Ascending aorta (tissue), 2 donors: Measurements from ENCODE around the gene NPAS3. TPM values are rescaled to one million over a fixed set of nuclear protein-coding genes. Genes with fewer than 3 reads are reported as not detected.
A peak's percentile ranks its signal among the peaks of the same experiment; 100 is the strongest.

Source experiments
- DNase-seq, 2 donors: peaks; one replicate each; pipeline ENCODE4 v3.0.0-alpha.2; 2019; ENCODE audit warnings: low spot score in 2 of 2
- H3K27ac ChIP-seq, 2 donors: fragments of 200-600 bp; sonication (generic); one replicate each; pipeline ENCODE4 v1.5.1; 2016 to 2017; ENCODE audit warnings: mild to moderate bottlenecking in 1 of 2
- H3K27me3 ChIP-seq: fragments of 200-600 bp; sonication (generic); one replicate; pipeline ENCODE4 v1.5.1; 2017
- H3K36me3 ChIP-seq, 2 donors: fragments of 200-600 bp; sonication (generic); one replicate each; pipeline ENCODE4 v1.5.1; 2016
- H3K4me1 ChIP-seq, 2 donors: fragments of 200-600 bp; sonication (generic); one replicate each; pipeline ENCODE4 v1.5.1; 2016 to 2017; ENCODE audit warnings: mild to moderate bottlenecking in 1 of 2
- H3K4me3 ChIP-seq, 2 donors: fragments of 200-600 bp; sonication (generic); one replicate each; pipeline ENCODE4 v1.5.1; 2016 to 2017; ENCODE audit warnings: mild to moderate bottlenecking in 1 of 2
- H3K9me3 ChIP-seq, 2 donors: fragments of 200-600 bp; sonication (generic); one replicate each; pipeline ENCODE4 v1.5.1; 2016
- intact Hi-C: fragments of 100-400 bp; cut with DNase I; formaldehyde crosslinking; loops from one replicate; pipeline ENCODE4 v1.15.1; 2023
- total RNA-seq: library from RNA; depleted of rRNA; stranded (reverse); fragments of >200 nt; gene quantifications from one replicate; pipeline ENCODE4 v1.1.0, GENCODE V29; 2016
- TF ChIP-seq, protein P1 (sequence below), 3 experiments: fragments of 200-600 bp in 2 of 3; fragments of 450-650 bp in 1 of 3; sonication (generic) in 2 of 3; IDR thresholded peaks; one replicate each; pipeline ENCODE4 v1.5.1; 2016 to 2019; ENCODE audit warnings: antibody characterized with exemption in 3 of 3, mild to moderate bottlenecking in 1 of 3, moderate library complexity in 1 of 3

NPAS3 gene
- total RNA-seq, 1 donor from 2014 or later = not detected

DNA sequence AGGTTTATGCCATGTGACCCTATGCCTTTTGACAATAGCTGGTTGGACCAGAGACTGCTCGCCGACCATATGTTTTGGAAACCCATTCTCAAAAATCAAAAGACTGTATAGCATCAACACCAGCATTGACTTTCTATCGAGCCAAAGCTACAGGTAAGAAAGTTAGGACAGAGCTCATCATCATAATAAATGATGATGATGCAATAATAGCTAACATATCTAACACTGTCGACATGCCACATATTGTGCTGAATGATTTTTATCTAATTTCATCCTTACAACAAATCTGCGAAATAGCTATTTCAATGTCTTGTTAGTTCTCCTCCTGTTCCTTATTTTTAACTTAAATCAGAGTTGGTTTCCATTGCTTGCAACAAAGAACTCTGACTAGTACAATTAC is 909.3 kb downstream of the NPAS3 start:
- H3K27ac ChIP-seq = no peak overlapping the region
- no peak overlapping the region for H3K4me3 ChIP-seq
- TF ChIP-seq, protein P1, sequence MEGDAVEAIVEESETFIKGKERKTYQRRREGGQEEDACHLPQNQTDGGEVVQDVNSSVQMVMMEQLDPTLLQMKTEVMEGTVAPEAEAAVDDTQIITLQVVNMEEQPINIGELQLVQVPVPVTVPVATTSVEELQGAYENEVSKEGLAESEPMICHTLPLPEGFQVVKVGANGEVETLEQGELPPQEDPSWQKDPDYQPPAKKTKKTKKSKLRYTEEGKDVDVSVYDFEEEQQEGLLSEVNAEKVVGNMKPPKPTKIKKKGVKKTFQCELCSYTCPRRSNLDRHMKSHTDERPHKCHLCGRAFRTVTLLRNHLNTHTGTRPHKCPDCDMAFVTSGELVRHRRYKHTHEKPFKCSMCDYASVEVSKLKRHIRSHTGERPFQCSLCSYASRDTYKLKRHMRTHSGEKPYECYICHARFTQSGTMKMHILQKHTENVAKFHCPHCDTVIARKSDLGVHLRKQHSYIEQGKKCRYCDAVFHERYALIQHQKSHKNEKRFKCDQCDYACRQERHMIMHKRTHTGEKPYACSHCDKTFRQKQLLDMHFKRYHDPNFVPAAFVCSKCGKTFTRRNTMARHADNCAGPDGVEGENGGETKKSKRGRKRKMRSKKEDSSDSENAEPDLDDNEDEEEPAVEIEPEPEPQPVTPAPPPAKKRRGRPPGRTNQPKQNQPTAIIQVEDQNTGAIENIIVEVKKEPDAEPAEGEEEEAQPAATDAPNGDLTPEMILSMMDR (IDR thresholded peaks at IDR 0.05) = no peak
- intact Hi-C loops = loop anchor here (10.0 kb wide), 1 partner anchor 477 kb away; no protein-coding TSS in a partner anchor
- DNase-seq = no peak
- H3K36me3 ChIP-seq = no peaks in the 10 kb centered on the region
- no peaks in the 10 kb centered on the region for H3K9me3 ChIP-seq
- H3K4me1 ChIP-seq = no peaks in the 10 kb centered on the region
- H3K27me3 ChIP-seq = no peaks in the 10 kb centered on the region

DNA sequence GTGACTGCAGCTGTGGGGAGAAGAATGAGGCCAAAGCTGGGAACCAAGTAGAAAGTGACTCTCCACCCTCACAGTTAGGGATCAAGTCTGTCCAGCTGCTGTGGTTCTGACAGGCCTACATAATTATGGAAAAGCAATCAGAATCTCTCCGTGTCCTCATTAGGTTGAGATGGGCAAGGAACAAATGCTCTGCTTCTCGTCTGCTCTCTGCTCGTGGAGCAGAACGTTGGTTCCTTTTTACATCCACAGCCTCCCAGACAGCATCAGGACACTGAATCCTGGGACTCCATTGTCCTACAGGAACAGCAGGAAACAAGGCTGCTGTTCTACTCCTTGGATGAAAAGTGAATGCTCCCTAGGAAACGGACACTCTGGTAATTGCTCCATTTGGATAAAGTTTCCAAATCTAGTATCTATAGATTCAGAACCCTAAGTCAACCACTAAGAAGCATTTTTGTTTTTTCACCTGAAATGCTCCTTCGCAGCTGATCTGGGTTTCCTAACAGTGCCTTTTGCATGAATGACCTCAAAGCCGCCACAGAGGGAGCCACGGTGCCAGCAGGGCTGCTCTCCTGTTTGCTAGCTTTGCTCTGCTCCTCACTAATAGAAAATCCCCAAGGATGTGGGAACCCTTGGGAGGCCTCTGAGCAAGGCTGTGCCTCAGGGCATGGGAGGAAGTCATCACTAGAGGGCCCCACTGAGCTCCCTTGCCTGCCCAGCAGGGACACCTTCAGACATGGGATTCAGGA is 910.2 kb downstream of the NPAS3 start:
- Histone ChIP-seq H3K27ac (no peak overlapping the region), H3K4me3 (no peak overlapping the region), H3K9me3 (no peaks in the 10 kb centered on the region), H3K36me3 (no peaks in the 10 kb centered on the region), H3K4me1 (no peaks in the 10 kb centered on the region), H3K27me3 (no peaks in the 10 kb centered on the region)
- intact Hi-C loops = loop anchor here (10.0 kb wide), 1 partner anchor 476 kb away; no protein-coding TSS in a partner anchor
- TF ChIP-seq, protein P1 (IDR thresholded peaks at IDR 0.05) = peak; percentile 24 to 65 (median 55)
- peak in 1 of 2 donors; percentile 68 for DNase-seq

- TF ChIP-seq, protein P1 (IDR thresholded peaks at IDR 0.05) = peak in 1 of 3 experiments; percentile 2
- H3K4me3 ChIP-seq = no peak overlapping the region
- intact Hi-C loops = loop anchor here (10.0 kb wide), 1 partner anchor 475 kb away; no protein-coding TSS in a partner anchor
- DNase-seq = no peak
- no peaks in the 10 kb centered on the region for H3K4me1 ChIP-seq
- H3K9me3 ChIP-seq = no peaks in the 10 kb centered on the region
- H3K27ac ChIP-seq = no peak overlapping the region
- H3K27me3 ChIP-seq = no peaks in the 10 kb centered on the region
- no peaks in the 10 kb centered on the region for H3K36me3 ChIP-seq
Observed at GRCh38 chr14:33849455-33849801, 910.7 kb downstream of the NPAS3 start.

DNA sequence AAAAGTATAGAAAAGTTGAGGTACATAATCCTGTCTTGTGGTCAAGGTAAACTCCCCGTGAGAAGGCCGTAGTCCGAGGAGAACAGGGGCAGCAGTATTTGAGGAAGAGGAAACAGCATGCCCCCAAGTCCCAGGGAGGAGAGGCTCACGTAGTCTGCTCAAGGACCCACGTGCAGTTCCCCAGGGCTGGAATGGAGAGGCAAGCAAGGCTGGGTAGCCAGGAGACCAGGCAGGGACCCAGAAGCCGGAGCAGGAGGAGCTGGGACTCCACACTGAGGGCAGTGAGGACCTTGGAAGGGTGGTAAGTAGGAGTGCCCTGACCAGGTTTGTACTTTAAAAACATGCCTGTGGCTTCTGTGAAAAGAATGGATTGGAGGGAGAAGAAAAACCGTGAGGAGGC is 912.1 kb downstream of the NPAS3 start:
- Histone ChIP-seq H3K27me3 (no peaks in the 10 kb centered on the region), H3K4me3 (no peak overlapping the region), H3K9me3 (no peaks in the 10 kb centered on the region), H3K4me1 (no peaks in the 10 kb centered on the region), H3K36me3 (no peaks in the 10 kb centered on the region), H3K27ac (no peak overlapping the region)
- DNase-seq = no peak
- TF ChIP-seq, protein P1 (IDR thresholded peaks at IDR 0.05) = no peak
- intact Hi-C loops = no loop called here

GRCh38 chr14:33851366-33851765 is 912.7 kb downstream of the NPAS3 start:
- Histone ChIP-seq H3K27me3 (no peaks in the 10 kb centered on the region), H3K27ac (no peak overlapping the region), H3K36me3 (no peaks in the 10 kb centered on the region), H3K4me1 (no peaks in the 10 kb centered on the region), H3K4me3 (no peak overlapping the region), H3K9me3 (no peaks in the 10 kb centered on the region)
- intact Hi-C loops = no loop called here
- TF ChIP-seq, protein P1 (IDR thresholded peaks at IDR 0.05) = no peak
- DNase-seq = no peak
